HepG2 (cell line): ENCODE measurements around the gene BET1. TPM values are rescaled to one million over a fixed set of nuclear protein-coding genes. Genes with fewer than 3 reads are reported as not detected.
A peak's percentile ranks its signal among the peaks of the same experiment; 100 is the strongest.

Experiments used
- EP300 ChIP-seq, 3 experiments: sonication (generic) in 1 of 3; formaldehyde crosslinking in 1 of 3; IDR thresholded peaks; 2 replicates each; pipeline versions ENCODE4 v1.5.1 to v1.6.1; 2011 to 2020; ENCODE audit warnings: low read depth in 2 of 3, low read length in 2 of 3, borderline replicate concordance in 1 of 3, improper control_type of control experiment in 1 of 3, mild to moderate bottlenecking in 1 of 3, missing genetic modification reagents in 1 of 3, moderate library complexity in 1 of 3
- JUN ChIP-seq: sonication (generic); formaldehyde crosslinking; IDR thresholded peaks from 2 replicates; pipeline ENCODE4 v1.4.0; 2020; ENCODE audit warnings: mild to moderate bottlenecking, missing genetic modification reagents
- NRL ChIP-seq: sonication (generic); formaldehyde crosslinking; IDR thresholded peaks from 2 replicates; pipeline ENCODE4 v1.5.0; 2020; ENCODE audit warnings: missing genetic modification reagents, mild to moderate bottlenecking, moderate library complexity, borderline replicate concordance
- RBFOX2 ChIP-seq: fragments of 200-400 bp; formaldehyde crosslinking; IDR thresholded peaks from 2 replicates; pipeline ENCODE4 v1.6.1; 2017; ENCODE audit warnings: low read depth, mild to moderate bottlenecking, low read length
- ZBTB8A ChIP-seq: sonication (generic); formaldehyde crosslinking; IDR thresholded peaks from 2 replicates; pipeline ENCODE4 v1.4.0; 2020; ENCODE audit warnings: mild to moderate bottlenecking, low read depth, missing genetic modification reagents, borderline replicate concordance
- ZMYM2 ChIP-seq: sonication (generic); formaldehyde crosslinking; IDR thresholded peaks from 2 replicates; pipeline ENCODE4 v1.8.0; 2022; ENCODE audit warnings: mild to moderate bottlenecking, missing genetic modification reagents
- ZNF12 ChIP-seq: sonication (generic); formaldehyde crosslinking; IDR thresholded peaks from 2 replicates; pipeline ENCODE4 v1.5.0; 2020; ENCODE audit warnings: missing genetic modification reagents
- ZNF569 ChIP-seq: sonication (generic); formaldehyde crosslinking; IDR thresholded peaks from 2 replicates; pipeline ENCODE4 v1.5.0; 2020; ENCODE audit warnings: mild to moderate bottlenecking, missing genetic modification reagents, moderate library complexity, borderline replicate concordance
- ZNF737 ChIP-seq: sonication (generic); formaldehyde crosslinking; IDR thresholded peaks from 2 replicates; pipeline ENCODE4 v1.5.0; 2020; ENCODE audit warnings: missing genetic modification reagents, mild to moderate bottlenecking, borderline replicate concordance
- ZNF746 ChIP-seq: sonication (generic); formaldehyde crosslinking; IDR thresholded peaks from 2 replicates; pipeline ENCODE4 v1.8.0; 2022; ENCODE audit warnings: mild to moderate bottlenecking, missing genetic modification reagents
- polyA plus RNA-seq, 8 experiments: library from polyadenylated mRNA; depleted of rRNA in 3 of 8; stranded (reverse) in 7 of 8; unstranded in 1 of 8; fragments of >200 nt; fragmentation: Illumina TruSeq in 4 of 8; extraction: Trizol in 4 of 8; gene quantifications; 2 replicates each; pipeline versions ENCODE4 v1.2.1 to v1.2.3, GENCODE V29; 2011 to 2016; ENCODE audit warnings: low read depth in 4 of 8, missing spikeins in 1 of 8, mixed read lengths in 1 of 8; ENCODE audit not compliant: insufficient read depth in 1 of 8
- total RNA-seq, 5 experiments: library from RNA; depleted of rRNA; stranded (reverse); fragments of >200 nt; fragmentation: Illumina TruSeq; extraction: Trizol; gene quantifications; 2 replicates each; pipeline ENCODE4 v1.2.3, GENCODE V29; 2016; ENCODE audit warnings: low read depth in 1 of 5
- TF ChIP-seq, protein P1 (sequence below): sonication (generic); formaldehyde crosslinking; IDR thresholded peaks from 2 replicates; pipeline ENCODE4 v1.4.0; 2020; ENCODE audit warnings: missing genetic modification reagents, low read depth, mild to moderate bottlenecking, borderline replicate concordance
- TF ChIP-seq, protein P2 (sequence below): sonication (generic); formaldehyde crosslinking; IDR thresholded peaks from 2 replicates; pipeline ENCODE4 v1.4.0; 2020; ENCODE audit warnings: mild to moderate bottlenecking, missing genetic modification reagents, borderline replicate concordance
- TF ChIP-seq, protein P3 (sequence below): sonication (generic); formaldehyde crosslinking; IDR thresholded peaks from 2 replicates; pipeline ENCODE4 v1.4.0; 2020; ENCODE audit warnings: mild to moderate bottlenecking, missing genetic modification reagents
- TF ChIP-seq, protein P4 (sequence below): sonication (generic); formaldehyde crosslinking; IDR thresholded peaks from 2 replicates; pipeline ENCODE4 v1.4.0; 2020; ENCODE audit warnings: missing genetic modification reagents
- TF ChIP-seq, protein P5 (sequence below): sonication (generic); formaldehyde crosslinking; IDR thresholded peaks from 2 replicates; pipeline ENCODE4 v1.4.0; 2020; ENCODE audit warnings: mild to moderate bottlenecking, low read depth, missing genetic modification reagents

BET1 gene
- total and polyA plus RNA-seq, 2 of the 13 experiments (the other 11 are each of a cell fraction or from before 2014, with no cell fraction given): 23.8 to 33.7 TPM

DNA sequence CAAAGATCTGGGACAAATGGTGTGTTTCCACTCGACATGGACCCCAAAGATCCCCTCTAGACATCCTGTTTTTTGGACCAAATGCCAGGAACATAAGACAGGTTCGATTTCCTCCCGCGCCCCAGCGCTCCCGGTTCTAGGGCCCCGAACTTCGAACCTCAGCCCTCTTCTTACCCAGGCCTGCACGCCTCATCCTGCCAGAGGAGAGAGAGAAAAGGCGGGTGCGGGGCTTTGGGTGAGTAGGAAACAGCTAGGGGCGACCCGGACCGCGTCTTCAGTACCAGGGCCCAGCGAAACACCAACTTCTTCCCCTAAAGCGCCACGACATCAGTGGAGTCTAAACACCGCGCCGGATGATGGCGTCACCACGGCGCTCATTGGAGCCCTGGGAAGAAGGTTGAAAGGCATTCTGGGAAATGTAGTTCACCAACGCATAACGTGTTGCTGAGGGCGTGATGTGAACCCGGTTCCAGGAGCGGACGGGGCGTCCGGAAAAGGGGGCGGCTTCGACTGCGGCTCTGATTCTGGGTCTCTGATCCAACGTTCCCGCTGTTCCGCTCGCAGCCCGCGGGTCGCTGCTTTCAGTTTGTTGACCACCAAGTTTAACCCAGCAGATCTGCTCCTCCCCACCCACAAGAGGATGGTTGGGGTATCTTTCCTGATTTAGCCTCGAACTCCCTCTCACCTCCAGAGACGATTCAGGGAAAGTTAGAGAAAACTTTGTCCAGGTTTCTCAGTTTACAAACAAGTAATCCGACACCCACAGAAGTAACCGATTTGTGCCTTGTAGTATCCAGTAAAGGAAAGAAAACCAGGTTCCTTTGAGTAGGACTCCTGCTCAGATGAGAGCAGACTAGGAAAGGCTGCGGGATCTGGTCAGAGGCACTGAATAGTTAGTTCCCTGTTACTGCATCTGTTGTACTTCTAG lies at the start of gene BET1 (continued):
- TF ChIP-seq, protein P1, sequence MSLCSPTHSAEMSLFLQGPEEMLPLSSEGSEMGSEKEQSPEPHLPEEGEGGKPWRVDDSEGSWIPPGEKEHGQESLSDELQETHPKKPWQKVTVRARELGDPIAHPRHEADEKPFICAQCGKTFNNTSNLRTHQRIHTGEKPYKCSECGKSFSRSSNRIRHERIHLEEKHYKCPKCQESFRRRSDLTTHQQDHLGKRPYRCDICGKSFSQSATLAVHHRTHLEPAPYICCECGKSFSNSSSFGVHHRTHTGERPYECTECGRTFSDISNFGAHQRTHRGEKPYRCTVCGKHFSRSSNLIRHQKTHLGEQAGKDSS (CRISPR knock-in tag): peak; percentile 36; the same call in 1 of the 2 replicates
- TF ChIP-seq, protein P2, sequence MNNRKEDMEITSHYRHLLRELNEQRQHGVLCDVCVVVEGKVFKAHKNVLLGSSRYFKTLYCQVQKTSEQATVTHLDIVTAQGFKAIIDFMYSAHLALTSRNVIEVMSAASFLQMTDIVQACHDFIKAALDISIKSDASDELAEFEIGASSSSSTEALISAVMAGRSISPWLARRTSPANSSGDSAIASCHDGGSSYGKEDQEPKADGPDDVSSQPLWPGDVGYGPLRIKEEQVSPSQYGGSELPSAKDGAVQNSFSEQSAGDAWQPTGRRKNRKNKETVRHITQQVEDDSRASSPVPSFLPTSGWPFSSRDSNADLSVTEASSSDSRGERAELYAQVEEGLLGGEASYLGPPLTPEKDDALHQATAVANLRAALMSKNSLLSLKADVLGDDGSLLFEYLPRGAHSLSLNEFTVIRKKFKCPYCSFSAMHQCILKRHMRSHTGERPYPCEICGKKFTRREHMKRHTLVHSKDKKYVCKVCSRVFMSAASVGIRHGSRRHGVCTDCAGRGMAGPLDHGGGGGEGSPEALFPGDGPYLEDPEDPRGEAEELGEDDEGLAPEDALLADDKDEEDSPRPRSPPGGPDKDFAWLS: no peak
- TF ChIP-seq NRL (CRISPR knock-in tag) (peak; percentile 91), ZNF12 (peak; percentile 29; the same call in 1 of the 2 replicates), ZNF746 (CRISPR knock-in tag) (no peak), ZNF737 (CRISPR knock-in tag) (no peak), JUN (0 out of 2 replicates have a peak, but pooled peaks have one; percentile 22), RBFOX2 (peak; percentile 74), ZNF569 (no peak), ZMYM2 (0 out of 2 replicates have a peak, but pooled peaks have one; percentile 46), EP300 (IDR thresholded peaks at IDR 0.05; ENCODE audit: low read depth in 2 of 2, low read length in 2 of 2) (no peak), EP300 (CRISPR knock-in tag; IDR thresholded peaks at IDR 0.05; ENCODE audit: borderline replicate concordance) (no peak), ZBTB8A (CRISPR knock-in tag) (peak; percentile 54; the same call in 1 of the 2 replicates)
- TF ChIP-seq, protein P3, sequence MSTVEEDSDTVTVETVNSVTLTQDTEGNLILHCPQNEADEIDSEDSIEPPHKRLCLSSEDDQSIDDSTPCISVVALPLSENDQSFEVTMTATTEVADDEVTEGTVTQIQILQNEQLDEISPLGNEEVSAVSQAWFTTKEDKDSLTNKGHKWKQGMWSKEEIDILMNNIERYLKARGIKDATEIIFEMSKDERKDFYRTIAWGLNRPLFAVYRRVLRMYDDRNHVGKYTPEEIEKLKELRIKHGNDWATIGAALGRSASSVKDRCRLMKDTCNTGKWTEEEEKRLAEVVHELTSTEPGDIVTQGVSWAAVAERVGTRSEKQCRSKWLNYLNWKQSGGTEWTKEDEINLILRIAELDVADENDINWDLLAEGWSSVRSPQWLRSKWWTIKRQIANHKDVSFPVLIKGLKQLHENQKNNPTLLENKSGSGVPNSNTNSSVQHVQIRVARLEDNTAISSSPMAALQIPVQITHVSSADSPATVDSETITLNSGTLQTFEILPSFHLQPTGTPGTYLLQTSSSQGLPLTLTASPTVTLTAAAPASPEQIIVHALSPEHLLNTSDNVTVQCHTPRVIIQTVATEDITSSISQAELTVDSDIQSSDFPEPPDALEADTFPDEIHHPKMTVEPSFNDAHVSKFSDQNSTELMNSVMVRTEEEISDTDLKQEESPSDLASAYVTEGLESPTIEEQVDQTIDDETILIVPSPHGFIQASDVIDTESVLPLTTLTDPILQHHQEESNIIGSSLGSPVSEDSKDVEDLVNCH (CRISPR knock-in tag): no peak
- TF ChIP-seq, protein P4, sequence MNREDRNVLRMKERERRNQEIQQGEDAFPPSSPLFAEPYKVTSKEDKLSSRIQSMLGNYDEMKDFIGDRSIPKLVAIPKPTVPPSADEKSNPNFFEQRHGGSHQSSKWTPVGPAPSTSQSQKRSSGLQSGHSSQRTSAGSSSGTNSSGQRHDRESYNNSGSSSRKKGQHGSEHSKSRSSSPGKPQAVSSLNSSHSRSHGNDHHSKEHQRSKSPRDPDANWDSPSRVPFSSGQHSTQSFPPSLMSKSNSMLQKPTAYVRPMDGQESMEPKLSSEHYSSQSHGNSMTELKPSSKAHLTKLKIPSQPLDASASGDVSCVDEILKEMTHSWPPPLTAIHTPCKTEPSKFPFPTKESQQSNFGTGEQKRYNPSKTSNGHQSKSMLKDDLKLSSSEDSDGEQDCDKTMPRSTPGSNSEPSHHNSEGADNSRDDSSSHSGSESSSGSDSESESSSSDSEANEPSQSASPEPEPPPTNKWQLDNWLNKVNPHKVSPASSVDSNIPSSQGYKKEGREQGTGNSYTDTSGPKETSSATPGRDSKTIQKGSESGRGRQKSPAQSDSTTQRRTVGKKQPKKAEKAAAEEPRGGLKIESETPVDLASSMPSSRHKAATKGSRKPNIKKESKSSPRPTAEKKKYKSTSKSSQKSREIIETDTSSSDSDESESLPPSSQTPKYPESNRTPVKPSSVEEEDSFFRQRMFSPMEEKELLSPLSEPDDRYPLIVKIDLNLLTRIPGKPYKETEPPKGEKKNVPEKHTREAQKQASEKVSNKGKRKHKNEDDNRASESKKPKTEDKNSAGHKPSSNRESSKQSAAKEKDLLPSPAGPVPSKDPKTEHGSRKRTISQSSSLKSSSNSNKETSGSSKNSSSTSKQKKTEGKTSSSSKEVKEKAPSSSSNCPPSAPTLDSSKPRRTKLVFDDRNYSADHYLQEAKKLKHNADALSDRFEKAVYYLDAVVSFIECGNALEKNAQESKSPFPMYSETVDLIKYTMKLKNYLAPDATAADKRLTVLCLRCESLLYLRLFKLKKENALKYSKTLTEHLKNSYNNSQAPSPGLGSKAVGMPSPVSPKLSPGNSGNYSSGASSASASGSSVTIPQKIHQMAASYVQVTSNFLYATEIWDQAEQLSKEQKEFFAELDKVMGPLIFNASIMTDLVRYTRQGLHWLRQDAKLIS: no peak
- TF ChIP-seq, protein P5, sequence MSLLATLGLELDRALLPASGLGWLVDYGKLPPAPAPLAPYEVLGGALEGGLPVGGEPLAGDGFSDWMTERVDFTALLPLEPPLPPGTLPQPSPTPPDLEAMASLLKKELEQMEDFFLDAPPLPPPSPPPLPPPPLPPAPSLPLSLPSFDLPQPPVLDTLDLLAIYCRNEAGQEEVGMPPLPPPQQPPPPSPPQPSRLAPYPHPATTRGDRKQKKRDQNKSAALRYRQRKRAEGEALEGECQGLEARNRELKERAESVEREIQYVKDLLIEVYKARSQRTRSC (CRISPR knock-in tag): 0 out of 2 replicates have a peak, but pooled peaks have one; percentile 50
